A549 (cell line): Measurements from ENCODE around the gene UPB1. TPM values are rescaled to one million over a fixed set of nuclear protein-coding genes. Genes with fewer than 3 reads are reported as not detected.
"Not testable (repeated sequence)": the region's sequence is repeated elsewhere in the genome, so short reads cannot be mapped to it uniquely, and the experiment has no call there.

Experiments used
- ATAC-seq, 2 experiments: fragments of 200-7000 bp in 1 of 2; fragments of >200 bp in 1 of 2; cut with Nextera tagmentation in 1 of 2; cut with Tn5 transposase in 1 of 2; 3 replicates each; pipeline versions ENCODE4 v1.8.0 to v1.9.1; 2018 to 2020; ENCODE audit warnings: mild to moderate bottlenecking in 1 of 2, moderate library complexity in 1 of 2
- CTCF ChIA-PET: fragments of 300-600 bp; sonication (Branson Sonifier 250); formaldehyde crosslinking; extraction: SDS; loops from one replicate; lab custom pipeline; 2021; ENCODE audit warnings: antibody characterized with exemption, inconsistent platforms; lab: Yijun Ruan, JAX
- POLR2A ChIA-PET: fragments of 350-600 bp; formaldehyde crosslinking; extraction: SDS; loops from one replicate; lab custom pipeline; 2021; ENCODE audit warnings: antibody characterized with exemption, inconsistent platforms; lab: Yijun Ruan, JAX
- DNase-seq, 2 experiments: peaks; one replicate each; pipeline versions ENCODE4 v3.0.0 to v3.0.0-alpha.2; 2011 to 2016; ENCODE audit warnings: low read depth in 1 of 2, low spot score in 1 of 2
- FAIRE-seq: peaks from 2 replicates; lab custom pipeline; 2011; peaks lifted over from hg19 to GRCh38; lab: Jason Lieb, UNC
- H3K27ac ChIP-seq, 2 experiments: fragments of >200 bp; sonication (Bioruptor Twin); formaldehyde crosslinking; 3 replicates each; pipeline ENCODE4 v1.5.1; 2016 to 2017
- H3K4me1 ChIP-seq: fragments of >200 bp; sonication (Bioruptor Twin); formaldehyde crosslinking; 3 replicates; pipeline ENCODE4 v1.6.1; 2016
- H3K4me2 ChIP-seq: fragments of >200 bp; sonication (Bioruptor Twin); formaldehyde crosslinking; 3 replicates; pipeline ENCODE4 v1.6.1; 2016
- H3K4me3 ChIP-seq: fragments of >200 bp; sonication (Bioruptor Twin); formaldehyde crosslinking; 3 replicates; pipeline ENCODE4 v1.5.1; 2016
- H3K9me3 ChIP-seq: fragments of >200 bp; sonication (Bioruptor Twin); formaldehyde crosslinking; 3 replicates; pipeline ENCODE4 v1.6.1; 2016
- ATOH8 ChIP-seq: fragments of 250-450 bp; sonication (Bioruptor Pico); IDR thresholded peaks from 2 replicates; pipeline ENCODE4 v1.5.0; 2020; ENCODE audit warnings: low read depth, mild to moderate bottlenecking, moderate library complexity
- CHD2 ChIP-seq: fragments of 150-350 bp; IDR thresholded peaks from 2 replicates; pipeline ENCODE4 v1.6.1; 2014; ENCODE audit warnings: low read length; ENCODE audit not compliant: partially characterized antibody
- CHD4 ChIP-seq: fragments of 200-600 bp; sonication (generic); IDR thresholded peaks from 2 replicates; pipeline ENCODE4 v1.6.1; 2016; ENCODE audit warnings: antibody characterized with exemption, mild to moderate bottlenecking, borderline replicate concordance
- EHF ChIP-seq: fragments of 250-450 bp; sonication (Bioruptor Pico); IDR thresholded peaks from 2 replicates; pipeline ENCODE4 v1.5.0; 2020; ENCODE audit warnings: mild to moderate bottlenecking
- FOSL2 ChIP-seq, 2 experiments: fragments of 450-650 bp in 1 of 2; fragments of >200 bp in 1 of 2; sonication (Bioruptor Twin) in 1 of 2; formaldehyde crosslinking; IDR thresholded peaks; 2 replicates each; pipeline versions ENCODE4 v1.5.0 to v1.6.1; 2016 to 2020; ENCODE audit warnings: mild to moderate bottlenecking in 1 of 2, moderate library complexity in 1 of 2
- GATA3 ChIP-seq: IDR thresholded peaks from 2 replicates; pipeline ENCODE4 v1.6.1; 2012; ENCODE audit warnings: borderline replicate concordance
- HOXA7 ChIP-seq: fragments of 250-450 bp; sonication (Bioruptor Pico); IDR thresholded peaks from 2 replicates; pipeline ENCODE4 v1.5.0; 2020; ENCODE audit warnings: mild to moderate bottlenecking, moderate library complexity
- HOXB5 ChIP-seq: fragments of 250-450 bp; sonication (Bioruptor Pico); IDR thresholded peaks from 2 replicates; pipeline ENCODE4 v1.5.0; 2020; ENCODE audit warnings: mild to moderate bottlenecking, moderate library complexity
- JUNB ChIP-seq: fragments of >200 bp; sonication (Bioruptor Twin); formaldehyde crosslinking; IDR thresholded peaks from 2 replicates; pipeline ENCODE4 v1.6.1; 2016
- MAZ ChIP-seq: fragments of 150-350 bp; IDR thresholded peaks from 2 replicates; pipeline ENCODE4 v1.6.1; 2014; ENCODE audit warnings: antibody characterized with exemption, low read depth, low read length, borderline replicate concordance
- NR3C1 ChIP-seq: fragments of >200 bp; sonication (Bioruptor Twin); formaldehyde crosslinking; IDR thresholded peaks from 3 replicates; pipeline ENCODE4 v1.6.1; 2017
- POLR2AphosphoS2 ChIP-seq: conservative IDR thresholded peaks from 2 replicates; pipeline ENCODE4 v1.6.1; 2012; ENCODE audit warnings: low read length, improper control_type of control experiment, inconsistent platforms
- RNF2 ChIP-seq: fragments of 200-600 bp; sonication (generic); IDR thresholded peaks from 2 replicates; pipeline ENCODE4 v1.6.1; 2016; ENCODE audit warnings: low read depth, mild to moderate bottlenecking, antibody characterized with exemption, moderate library complexity, borderline replicate concordance
- ZC3H11A ChIP-seq: fragments of 450-650 bp; IDR thresholded peaks from 2 replicates; pipeline ENCODE4 v1.6.1; 2014; ENCODE audit warnings: antibody characterized with exemption, mild to moderate bottlenecking
- WGBS: methylation state at CpG from one replicate; pipeline ENCODE4 v1.1.6; 2017; ENCODE audit errors: missing lambda C conversion rate; 5-methylcytosine and 5-hydroxymethylcytosine counted together
- polyA plus RNA-seq, 4 experiments: library from polyadenylated mRNA; depleted of rRNA in 3 of 4; stranded (reverse); fragments of >200 nt; fragmentation: RNase III in 1 of 4; extraction: RNeasy Plus Mini Kit Qiagen cat#74134 plus additional on column Dnase treatment in 1 of 4; gene quantifications; 2 replicates in 3 of 4; 3 replicates in 1 of 4; pipeline ENCODE4 v1.2.3, GENCODE V29; 2011 to 2017
- TF ChIP-seq, protein P1 (sequence below): fragments of >200 bp; sonication (Bioruptor Twin); formaldehyde crosslinking; IDR thresholded peaks from 2 replicates; pipeline ENCODE4 v1.6.1; 2016
- TF ChIP-seq, protein P2 (sequence below): fragments of >200 bp; sonication (Bioruptor Twin); formaldehyde crosslinking; IDR thresholded peaks from 3 replicates; pipeline ENCODE4 v1.6.1; 2016

The UPB1 gene
- polyA plus RNA-seq, 2 of the 4 experiments (the other 2 are of a cell fraction): 0.04 TPM; not detected in 1

DNA sequence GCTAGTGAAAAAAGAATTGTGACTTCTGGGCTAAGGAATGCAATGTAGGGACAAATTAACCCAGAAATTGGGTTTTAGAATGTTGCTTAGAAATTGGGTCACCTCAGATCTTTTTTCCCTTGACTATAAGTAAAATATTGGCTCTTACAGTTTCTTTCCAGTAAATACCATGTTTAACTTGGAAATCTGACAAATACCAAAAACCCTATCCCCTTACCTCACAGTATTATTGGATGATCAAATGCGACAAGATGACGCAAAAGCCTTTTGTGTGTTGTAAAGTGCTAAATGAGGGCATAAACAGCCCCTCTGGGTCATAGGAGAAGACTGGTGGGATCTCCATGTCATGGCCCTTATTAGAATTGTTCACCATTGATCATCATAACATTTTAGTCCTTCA, 6.1 kb upstream of the UPB1 start:
- FAIRE-seq: no peak
- no peak for ATAC-seq
- Histone ChIP-seq H3K4me2 (no peak overlapping the region), H3K9me3 (no peaks in the 10 kb centered on the region), H3K4me1 (peaks cover 16% of the 10 kb centered on the region), H3K27ac (no peak overlapping the region), H3K4me3 (no peak overlapping the region)
- POLR2A ChIA-PET: no interaction called here
- CTCF ChIA-PET: no interaction called here
- WGBS: 52% methylated on average over 2 of the region's 2 CpGs
- no peak for DNase-seq
- TF ChIP-seq, protein P1, sequence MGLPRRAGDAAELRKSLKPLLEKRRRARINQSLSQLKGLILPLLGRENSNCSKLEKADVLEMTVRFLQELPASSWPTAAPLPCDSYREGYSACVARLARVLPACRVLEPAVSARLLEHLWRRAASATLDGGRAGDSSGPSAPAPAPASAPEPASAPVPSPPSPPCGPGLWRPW: no peak
- TF ChIP-seq ZC3H11A (no peak), ATOH8 (CRISPR knock-in tag) (no peak), POLR2AphosphoS2 (no peak), HOXB5 (no peak), NR3C1 (no peak), JUNB (no peak)

GRCh38 chr22:24489434-24489833, 5.7 kb upstream of the UPB1 start:
- WGBS: 87% methylated on average over 1 of the region's 1 CpG
- DNase-seq, FAIRE-seq, H3K4me2 ChIP-seq, H3K9me3 ChIP-seq, ATAC-seq, H3K27ac ChIP-seq, POLR2A ChIA-PET, CTCF ChIA-PET, H3K4me3 ChIP-seq: not testable (repeated sequence)
- peaks cover 16% of the 10 kb centered on the region for H3K4me1 ChIP-seq

DNA sequence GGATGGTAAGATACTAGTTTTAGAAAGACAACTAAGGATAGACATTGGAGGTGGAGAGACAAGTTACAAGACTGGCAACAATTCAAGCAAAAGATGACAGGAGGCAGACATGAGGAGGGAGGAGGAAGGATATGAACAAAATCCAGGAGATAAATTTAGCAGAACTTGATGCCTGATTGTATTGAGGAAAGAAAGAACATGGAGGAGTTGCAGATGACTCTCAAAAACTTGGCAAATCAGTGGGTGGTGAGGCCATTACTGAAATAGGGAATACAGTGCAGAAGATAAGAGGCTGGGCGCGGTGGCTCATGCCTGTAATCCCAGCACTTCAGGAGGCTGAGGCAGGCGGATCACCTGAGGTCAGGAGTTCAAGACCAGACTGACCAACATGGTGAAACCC, 2.7 kb upstream of the UPB1 start:
- no peak for DNase-seq
- no peak for FAIRE-seq
- no peaks in the 10 kb centered on the region for H3K4me1 ChIP-seq
- WGBS: 92% methylated on average over 3 of the region's 3 CpGs
- no peak overlapping the region for H3K4me3 ChIP-seq
- no peak for ATAC-seq
- ChIA-PET POLR2A (no interaction called here), CTCF (interaction anchor here (1.8 kb wide), 1 partner anchor 69 kb away, joined by 6 read pairs; no protein-coding TSS in a partner anchor)
- no peak overlapping the region for H3K27ac ChIP-seq
- no peaks in the 10 kb centered on the region for H3K9me3 ChIP-seq
- TF ChIP-seq RNF2 (no peak), FOSL2 (IDR thresholded peaks at IDR 0.05) (no peak), FOSL2 (CRISPR knock-in tag; IDR thresholded peaks at IDR 0.05) (no peak), CHD2 (no peak), GATA3 (no peak), ATOH8 (CRISPR knock-in tag) (no peak), CHD4 (no peak)
- TF ChIP-seq, protein P2, sequence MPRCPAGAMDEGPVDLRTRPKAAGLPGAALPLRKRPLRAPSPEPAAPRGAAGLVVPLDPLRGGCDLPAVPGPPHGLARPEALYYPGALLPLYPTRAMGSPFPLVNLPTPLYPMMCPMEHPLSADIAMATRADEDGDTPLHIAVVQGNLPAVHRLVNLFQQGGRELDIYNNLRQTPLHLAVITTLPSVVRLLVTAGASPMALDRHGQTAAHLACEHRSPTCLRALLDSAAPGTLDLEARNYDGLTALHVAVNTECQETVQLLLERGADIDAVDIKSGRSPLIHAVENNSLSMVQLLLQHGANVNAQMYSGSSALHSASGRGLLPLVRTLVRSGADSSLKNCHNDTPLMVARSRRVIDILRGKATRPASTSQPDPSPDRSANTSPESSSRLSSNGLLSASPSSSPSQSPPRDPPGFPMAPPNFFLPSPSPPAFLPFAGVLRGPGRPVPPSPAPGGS: no peak
- no peak overlapping the region for H3K4me2 ChIP-seq

GRCh38 chr22:24494167-24494527, 985 bp upstream of the UPB1 start:
- Histone ChIP-seq H3K4me3 (no peak overlapping the region), H3K4me2 (no peak overlapping the region), H3K27ac (no peak overlapping the region)
- POLR2A ChIA-PET: no interaction called here
- no peak for TF ChIP-seq EHF (CRISPR knock-in tag)
- no peak for TF ChIP-seq HOXA7 (CRISPR knock-in tag)
- no peak for TF ChIP-seq MAZ
- TF ChIP-seq ATOH8 (CRISPR knock-in tag): no peak
- TF ChIP-seq, all 56 proteins: peak for 0
- Histone ChIP-seq H3K4me1 (no peaks in the 10 kb centered on the region), H3K9me3 (no peaks in the 10 kb centered on the region)
- DNase-seq (no peak), FAIRE-seq (no peak), ATAC-seq (no peak)
- 87% methylated on average over 21 of the region's 21 CpGs for WGBS
- CTCF ChIA-PET: no interaction called here
